IPS-18c (cell line): Measurements from ENCODE around the gene OPRL1.

Experiments
- H3K4me3 ChIP-seq: 2 replicates; pipeline ENCODE4 v1.7.0; 2013; ENCODE audit warnings: low read depth, mild to moderate bottlenecking, low read length, moderate library complexity; ENCODE audit not compliant: insufficient read depth
- H3K9me3 ChIP-seq: one replicate; pipeline ENCODE4 v1.6.1; 2013; ENCODE audit warnings: mild to moderate bottlenecking, low read length, moderate library complexity; ENCODE audit not compliant: control insufficient read depth, insufficient read depth

The OPRL1 gene

DNA sequence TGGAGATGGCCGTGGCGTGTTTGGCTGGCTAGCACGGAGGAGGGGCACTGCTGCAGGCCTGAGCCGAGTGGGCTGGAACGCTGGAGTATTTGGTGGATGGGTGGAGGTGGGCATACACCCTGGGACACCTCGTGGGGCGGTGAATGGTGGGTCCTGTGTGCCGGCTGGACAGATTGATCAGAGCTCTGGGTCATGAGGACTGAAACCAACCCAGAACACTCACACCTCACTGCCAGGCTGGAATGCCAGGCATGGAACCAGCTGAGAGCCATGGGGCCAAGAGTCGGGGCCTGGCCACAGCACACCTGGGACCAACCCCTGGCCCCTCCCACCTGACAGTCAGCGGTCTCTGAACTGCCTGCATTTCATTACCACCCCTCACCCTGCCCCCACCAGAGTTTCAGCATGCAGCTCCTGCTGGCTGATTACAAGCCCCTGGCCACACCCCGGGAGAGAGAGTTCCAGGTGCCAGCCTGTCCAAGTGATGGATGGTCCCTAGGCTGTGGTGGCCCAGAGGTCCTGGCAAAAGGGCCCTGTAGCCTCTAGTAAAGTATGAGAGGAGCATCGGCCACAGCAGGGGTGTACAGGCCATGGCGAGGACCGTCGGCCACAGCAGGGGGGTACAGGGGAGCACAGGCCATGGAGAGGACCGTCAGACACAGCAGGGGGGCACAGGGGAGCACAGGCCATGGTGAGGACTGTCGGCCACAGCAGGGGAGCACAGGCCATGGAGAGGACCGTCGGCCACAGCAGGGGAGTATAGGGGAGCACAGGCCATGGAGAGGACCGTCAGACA is 24.2 kb downstream of the OPRL1 start:
- Histone ChIP-seq H3K9me3 (no peaks in the 10 kb centered on the region), H3K4me3 (no peak overlapping the region)

DNA sequence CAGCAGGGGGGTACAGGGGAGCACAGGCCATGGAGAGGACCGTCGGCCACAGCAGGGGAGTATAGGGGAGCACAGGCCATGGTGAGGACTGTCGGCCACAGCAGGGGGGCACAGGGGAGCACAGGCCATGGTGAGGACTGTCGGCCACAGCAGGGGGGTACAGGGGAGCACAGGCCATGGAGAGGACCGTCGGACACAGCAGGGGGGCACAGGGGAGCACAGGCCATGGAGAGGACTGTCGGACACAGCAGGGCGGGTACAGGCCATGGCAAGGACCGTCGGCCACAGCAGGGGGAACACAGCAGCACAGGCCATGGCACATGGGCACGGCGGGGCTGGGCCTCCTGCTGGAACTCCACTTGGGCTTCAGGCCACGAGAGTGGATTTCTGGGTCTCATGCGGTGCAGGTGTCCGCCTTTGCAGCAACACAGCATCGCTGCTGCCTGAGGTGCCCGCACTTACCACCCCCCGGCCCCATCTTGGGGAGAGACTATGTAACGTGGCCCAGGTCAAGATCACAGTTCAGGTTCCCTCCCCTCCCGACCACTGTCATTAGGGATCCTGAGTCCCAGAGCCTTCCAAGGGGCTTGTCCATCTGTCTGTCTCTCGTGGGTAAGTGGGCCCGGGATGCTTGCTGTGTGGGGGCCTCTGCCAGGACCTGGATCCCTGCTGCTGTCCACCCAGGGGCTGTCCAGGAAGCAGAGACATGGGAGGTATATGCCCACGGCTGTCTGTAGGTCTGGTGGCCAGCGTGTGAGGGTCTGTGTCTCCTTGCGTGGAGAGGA is 25.0 kb downstream of the OPRL1 start:
- Histone ChIP-seq H3K9me3 (no peaks in the 10 kb centered on the region), H3K4me3 (no peak overlapping the region)

DNA sequence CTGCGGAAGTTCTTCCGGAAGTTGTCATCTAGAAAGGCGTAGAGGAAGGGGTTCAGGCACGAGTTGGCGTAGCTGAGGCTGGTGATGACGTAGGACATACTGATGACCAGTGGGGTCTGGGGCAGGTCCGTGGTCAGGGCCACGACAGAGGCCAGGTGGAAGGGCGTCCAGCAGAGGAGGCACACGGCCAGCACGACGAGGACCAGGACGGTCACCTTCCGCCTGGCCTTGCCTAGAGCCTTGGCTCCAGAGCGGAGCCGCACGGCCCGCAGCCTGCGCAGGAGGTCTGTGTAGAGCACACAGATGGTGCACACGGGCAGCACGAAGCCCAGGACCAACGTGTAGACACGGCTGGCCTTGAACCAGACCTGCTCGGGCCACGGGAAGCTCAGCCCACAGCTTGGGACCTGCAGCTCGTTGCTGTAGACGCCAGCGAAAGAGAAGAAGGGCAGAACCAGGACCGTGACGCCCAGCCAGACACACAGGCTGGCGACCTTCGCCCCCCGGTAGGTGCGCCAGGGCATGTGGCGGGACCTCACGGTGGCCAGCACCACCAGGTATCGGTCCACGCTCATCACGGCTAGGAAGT is 26.1 kb downstream of the OPRL1 start:
- H3K9me3 ChIP-seq, result no peaks in the 10 kb centered on the region

DNA sequence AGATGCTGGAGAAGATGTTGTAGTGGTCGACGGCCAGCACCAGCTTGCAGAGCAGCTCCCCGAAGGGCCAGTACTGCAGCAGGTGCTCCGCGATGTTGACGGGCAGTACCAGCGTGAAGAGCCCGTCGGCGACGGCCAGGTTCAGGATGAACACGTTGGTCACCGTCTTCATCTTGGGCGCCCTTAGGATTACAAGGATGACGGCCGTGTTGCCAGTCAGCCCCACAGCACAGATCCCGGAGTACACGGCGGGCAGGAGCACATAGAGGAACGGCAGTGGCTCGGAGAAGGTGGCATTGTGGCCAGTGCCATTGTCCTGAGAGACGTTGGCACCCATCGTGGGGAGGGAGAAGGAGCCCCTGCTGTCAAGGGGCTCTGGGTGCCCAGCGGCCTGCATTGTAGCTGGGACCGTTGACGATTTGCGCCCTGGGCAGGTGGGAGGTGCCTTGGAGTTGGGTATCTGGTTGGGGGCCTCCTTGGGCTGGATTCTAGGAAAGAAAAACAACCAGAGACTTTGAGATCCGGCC is 26.6 kb downstream of the OPRL1 start:
- Histone ChIP-seq H3K9me3 (no peaks in the 10 kb centered on the region), H3K4me3 (no peak overlapping the region)

More for the DNA sequence above, 26.1 kb downstream of the OPRL1 start:
- H3K4me3 ChIP-seq, result no peak overlapping the region

DNA sequence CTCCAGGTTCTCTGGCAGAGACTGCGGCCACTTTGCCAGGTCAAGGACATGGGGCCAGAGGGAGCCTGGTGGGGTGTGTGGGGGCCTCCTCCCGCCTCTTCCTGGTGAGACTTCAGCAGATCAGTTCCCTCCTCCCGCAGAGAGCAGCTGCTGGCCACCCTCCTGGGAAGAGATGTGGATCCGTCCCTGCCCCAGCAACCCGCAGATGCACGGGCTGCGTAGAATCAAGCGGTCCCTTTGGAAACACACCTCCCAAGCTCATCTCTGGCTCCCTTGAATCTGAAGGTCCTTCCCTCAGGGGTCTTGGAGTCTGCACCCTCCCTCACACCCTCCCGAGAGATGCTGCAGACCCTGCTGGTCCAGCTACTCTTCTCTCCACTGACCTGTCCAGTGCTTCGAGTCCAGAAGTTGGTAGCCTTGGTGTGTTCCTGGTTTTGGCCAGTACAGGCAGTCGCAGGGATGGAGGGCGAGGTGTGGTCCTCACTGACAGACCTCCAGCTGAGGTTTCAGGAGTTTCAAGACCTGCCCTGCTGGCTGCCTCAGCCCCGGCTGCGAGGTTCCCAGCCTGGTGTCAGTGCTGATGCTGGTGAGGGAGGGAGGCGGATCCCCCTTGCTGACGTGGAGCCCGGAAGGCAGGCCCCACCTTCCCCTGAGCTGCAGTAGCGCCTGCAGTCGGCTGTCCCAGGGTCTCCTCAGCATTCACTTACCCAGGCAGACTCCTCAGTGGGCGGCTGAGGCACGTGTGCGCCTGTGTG is 27.3 kb downstream of the OPRL1 start, which contains the start of gene NPBWR2:
TSS of gene NPBWR2 (minus strand) at position 585 of the 755 bp plus-strand sequence. CDS start 734 bp downstream, outside the sequence.
- Histone ChIP-seq H3K9me3 (no peaks in the 10 kb centered on the region), H3K4me3 (no peak within 1 kb of the TSS)

DNA sequence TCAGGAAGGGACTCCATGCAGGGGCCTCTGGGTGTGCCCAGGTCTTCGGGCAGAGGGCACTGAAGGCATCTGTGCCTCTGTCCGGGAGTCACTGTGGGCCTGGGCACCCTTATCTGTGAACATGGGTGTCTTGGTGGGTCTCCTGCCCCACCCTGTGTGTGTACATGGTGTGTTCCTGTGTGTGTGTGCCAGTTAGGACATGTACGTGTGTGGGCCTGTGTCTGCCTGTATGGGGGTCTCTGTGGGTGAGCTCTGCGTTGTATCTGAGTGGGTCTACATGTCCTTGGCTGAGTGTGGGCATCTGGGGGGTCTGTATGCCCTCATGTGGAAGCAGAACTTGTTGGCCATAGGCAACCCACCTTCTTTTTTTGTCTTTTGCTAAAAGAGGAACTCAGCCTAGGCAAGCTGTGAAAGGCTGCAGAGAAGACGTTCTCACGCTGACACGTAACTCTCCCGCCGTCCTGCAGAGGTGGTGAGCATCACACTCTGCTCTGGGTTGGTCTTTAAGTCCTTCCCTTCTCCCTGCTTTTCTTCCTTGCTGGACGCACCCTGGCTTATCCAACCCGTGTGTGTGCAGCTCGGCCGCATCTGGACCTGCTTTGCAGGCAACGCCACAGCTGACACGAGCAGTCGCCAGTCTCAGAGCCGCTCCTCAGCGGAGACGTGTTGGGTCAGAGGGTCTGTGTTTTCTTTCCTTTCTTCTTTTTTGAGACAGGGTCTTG is 28.0 kb downstream of the OPRL1 start:
- no peaks in the 10 kb centered on the region for H3K9me3 ChIP-seq

DNA sequence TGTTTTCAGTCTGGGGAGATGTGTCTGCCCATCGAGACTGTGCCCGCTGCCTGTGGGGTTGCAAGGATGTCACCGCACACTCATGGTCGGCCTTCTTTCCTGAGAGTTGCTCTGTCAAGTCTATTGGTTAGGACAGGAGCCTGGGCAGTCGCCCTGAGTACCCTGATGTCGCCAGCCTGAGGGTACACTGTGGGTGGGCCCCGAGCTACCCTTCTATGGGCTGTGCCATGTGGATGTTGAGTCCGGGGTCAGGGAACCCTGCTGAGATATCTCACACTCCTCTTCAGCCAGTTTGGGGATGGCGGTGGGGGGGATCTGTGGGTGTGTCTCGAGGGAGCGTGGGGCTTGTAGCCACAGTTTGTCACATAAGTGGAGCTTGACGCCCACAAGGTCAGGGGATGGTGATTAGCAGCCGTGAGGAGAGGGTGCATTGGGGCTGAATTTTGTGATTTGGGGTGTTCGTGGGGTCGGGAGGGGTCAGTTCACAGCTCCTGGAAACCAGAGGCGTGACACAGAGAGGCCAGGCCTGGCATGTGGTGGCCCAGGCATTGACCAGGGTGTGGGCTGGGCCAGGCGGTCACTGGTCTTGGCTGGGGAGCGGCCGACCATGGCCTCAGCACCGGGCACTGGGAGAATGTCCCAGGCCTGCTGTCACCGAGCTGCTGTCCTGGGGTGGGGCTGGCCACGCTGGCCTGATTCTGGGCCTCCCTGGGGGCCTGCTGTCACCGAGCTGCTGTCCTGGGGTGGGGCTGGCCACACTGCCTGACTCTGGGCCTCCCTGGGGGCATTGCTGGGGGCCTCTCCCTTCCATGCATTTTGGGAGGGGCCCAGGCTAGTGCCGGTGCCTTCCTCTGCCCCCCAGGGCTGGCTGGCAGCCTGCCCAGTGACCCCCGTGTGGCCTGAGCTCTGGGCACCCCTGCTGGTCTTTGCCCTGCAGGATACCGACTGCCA is 29.1 kb downstream of the OPRL1 start:
- no peak overlapping the region for H3K4me3 ChIP-seq
- H3K9me3 ChIP-seq, result no peaks in the 10 kb centered on the region

More for the DNA sequence above, 28.0 kb downstream of the OPRL1 start:
- no peak overlapping the region for H3K4me3 ChIP-seq

DNA sequence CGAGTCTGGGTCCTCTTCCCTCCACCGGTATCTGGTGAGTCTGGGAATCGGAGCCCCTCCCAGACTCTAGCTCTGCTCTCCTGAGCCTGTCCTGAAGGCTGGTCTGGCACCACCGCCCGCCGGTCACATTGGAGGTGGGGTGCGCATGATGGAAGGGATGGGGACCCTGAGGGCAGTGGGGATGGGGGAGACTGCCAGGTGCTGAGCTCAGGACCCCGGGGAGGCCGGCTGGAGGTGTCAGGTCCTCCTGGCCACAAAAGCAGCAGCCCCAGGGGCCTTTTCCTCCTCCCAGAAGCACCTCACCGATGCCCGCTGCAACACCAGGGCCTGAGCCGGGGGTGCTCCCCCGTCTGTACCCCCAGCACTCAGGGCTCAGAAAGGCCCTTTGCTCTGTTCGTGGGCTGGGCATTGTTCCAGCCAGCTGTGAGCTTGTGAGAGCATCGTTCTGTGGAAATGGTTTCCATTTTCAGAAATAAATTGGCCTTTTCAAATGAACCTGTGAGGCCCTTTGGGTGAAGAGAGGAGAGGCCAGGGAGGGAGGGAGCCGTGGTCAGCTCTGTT is 30.0 kb downstream of the OPRL1 start:
- no peaks in the 10 kb centered on the region for H3K9me3 ChIP-seq
- no peak overlapping the region for H3K4me3 ChIP-seq

DNA sequence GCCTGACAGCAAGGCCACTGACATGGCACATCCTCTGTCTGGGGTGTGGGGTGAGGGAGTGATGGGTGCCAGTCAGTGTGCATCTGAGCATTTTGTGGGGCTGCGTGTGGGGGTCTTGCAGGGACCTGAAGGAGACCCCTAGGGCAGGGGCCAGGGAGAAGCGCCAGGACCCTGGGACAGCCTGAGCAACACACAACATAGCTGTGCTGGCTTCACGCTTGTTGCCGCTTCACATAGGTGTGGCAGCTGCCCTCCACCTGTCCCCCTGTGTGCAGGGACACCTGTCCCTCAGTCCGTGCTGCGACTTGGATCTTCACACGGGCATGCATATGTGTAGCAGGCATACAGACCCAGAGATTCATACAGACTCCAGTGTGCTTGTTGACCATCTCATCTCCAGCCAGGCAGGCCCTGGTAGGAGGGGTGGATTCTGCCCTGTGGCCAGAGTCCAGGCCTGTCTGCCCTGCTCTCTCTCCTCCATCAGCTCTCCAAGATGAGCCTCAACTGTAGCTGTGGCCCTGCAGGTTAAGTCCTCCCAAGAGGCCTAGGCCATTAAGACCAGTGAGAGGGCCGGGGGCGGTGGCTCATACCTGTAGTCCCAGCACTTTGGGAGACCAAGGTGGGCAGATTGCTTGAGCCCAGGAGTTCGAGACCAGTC is 30.7 kb downstream of the OPRL1 start:
- H3K4me3 ChIP-seq, result no peak overlapping the region

DNA sequence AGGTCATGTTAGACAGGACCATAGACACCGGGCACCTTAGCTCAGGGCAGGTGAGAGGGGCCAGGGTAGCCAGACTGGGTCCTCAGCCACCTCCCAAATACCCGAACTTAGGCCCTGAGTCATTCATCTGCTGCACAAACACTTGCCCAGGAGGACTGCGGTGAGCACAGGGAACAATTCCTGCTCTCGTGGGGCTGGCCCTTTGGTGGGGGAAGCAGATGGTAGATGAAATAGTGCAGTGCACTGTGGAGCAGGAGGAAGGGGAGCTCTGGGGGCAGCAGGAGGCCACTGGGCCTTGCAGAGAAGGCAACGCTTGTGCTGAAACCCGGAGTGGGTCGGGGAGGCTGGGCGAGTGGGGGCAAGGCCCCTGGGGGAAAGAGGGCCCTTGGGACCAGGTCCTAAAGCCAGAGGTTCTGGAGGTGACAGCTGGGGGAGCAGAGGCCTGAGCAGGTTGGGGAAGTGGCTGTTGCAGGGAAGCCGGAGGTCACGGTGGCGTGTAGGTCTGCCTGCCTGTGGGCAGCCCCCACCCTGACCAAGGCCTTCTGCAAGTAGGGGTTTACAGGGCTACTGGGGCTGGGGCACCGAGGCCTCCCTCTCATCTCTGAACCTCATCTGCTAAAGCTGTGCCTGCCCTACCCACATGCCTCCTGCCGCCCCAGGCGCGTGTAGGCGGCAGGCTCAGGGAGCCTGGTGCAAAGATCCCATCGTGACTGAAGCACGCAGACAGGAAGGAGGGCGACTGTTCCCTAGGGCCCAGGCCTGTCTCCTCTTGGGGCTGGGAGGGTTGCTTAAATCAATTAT is 32.2 kb downstream of the OPRL1 start:
- Histone ChIP-seq H3K4me3 (no peak overlapping the region), H3K9me3 (no peaks in the 10 kb centered on the region)

More for the DNA sequence above, 30.7 kb downstream of the OPRL1 start:
- no peaks in the 10 kb centered on the region for H3K9me3 ChIP-seq

DNA sequence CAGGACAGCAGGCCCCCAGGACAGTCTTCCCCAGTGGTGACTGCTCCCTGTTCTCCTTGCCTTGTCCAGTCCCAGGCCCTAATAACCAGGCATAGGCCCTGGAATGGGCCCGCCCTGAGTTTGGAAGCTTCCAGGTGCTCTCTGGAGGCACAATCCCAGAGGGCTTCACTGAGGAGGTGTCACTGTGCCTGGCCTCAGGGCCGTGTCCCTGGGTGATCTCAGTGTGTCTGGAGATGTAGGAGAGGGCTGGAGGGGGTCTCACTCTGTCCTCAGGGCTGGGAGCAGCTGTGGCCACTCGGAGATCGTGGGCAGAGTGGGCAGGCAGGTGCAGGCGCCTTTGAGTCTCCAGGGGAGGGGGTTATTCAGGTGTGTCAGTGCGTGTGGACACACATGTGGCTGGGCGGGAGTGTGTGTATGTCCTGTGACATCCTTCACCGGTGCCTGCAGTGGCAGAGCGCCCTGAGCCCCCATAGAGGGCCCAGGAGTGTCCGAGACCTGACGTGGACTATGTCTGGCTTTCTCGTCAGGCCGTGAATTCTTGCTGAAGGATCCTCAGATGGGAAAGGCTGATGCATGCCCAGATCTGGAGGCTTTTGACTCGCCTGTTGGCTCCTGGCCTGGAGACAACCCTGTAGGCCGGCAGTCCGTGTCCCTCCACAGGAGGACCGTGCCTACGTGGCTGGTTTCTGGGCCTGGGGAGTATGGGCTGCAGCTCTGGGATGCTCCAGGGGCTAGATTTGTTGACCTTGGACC is 33.0 kb downstream of the OPRL1 start:
- no peak overlapping the region for H3K4me3 ChIP-seq
- H3K9me3 ChIP-seq, result no peaks in the 10 kb centered on the region

DNA sequence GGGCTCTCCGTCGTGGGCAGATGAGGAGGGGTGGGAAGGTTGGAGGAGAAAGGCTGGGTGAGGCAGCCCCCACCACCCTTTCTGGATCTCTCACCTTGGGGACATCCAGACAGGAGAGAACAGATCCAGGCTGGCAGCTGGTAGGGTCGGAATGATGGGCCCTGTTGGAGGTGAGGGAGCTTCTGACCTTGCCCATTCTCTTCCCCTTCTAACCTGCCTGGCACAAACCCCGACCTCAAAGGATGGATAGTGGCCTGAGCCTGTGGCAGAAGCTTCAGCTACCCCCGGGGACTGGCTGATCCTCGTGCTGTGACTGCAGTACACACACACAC is 33.5 kb downstream of the OPRL1 start:
- H3K9me3 ChIP-seq, result no peaks in the 10 kb centered on the region
- H3K4me3 ChIP-seq, result no peak overlapping the region

DNA sequence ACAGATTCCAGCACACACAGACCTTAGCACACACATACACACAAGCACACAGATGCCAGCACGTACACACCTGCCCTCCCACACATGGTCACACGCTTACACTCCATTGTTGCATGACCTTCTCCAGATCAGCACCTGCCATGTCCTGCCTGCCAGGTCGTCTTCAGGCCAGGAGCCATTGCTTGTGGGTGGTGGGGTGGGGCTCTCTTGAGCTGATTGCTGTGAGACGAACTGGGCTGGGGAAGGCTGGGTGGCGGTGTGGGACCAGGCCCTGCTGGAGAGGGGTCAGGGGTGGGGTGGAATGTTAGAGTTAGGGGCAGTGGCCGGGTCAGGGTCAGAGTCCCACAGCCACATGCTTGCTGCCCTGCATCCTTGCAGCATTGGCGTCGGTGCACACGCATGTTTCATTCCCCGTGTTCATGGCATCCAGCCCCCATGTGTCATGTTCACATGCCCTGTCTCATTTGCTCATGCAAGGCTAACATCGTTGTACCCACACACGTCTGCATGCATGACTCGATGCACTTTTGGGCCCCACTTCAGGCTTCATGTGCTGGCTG is 34.0 kb downstream of the OPRL1 start:
- Histone ChIP-seq H3K9me3 (no peaks in the 10 kb centered on the region), H3K4me3 (no peak overlapping the region)
